H1 (cell line): ENCODE results near the gene RABL3. TPM values are rescaled to one million over a fixed set of nuclear protein-coding genes. Genes with fewer than 3 reads are reported as not detected.

Experiments
- CTCF ChIA-PET: fragments of 300-600 bp; sonication (Branson Sonifier 250); formaldehyde crosslinking; loops from one replicate; lab custom pipeline; 2021; ENCODE audit not compliant: partially characterized antibody; lab: Charles Lee
- POLR2A ChIA-PET: fragments of 300-600 bp; sonication (Branson Sonifier 250); formaldehyde crosslinking; loops from one replicate; lab custom pipeline; 2021; ENCODE audit warnings: inconsistent platforms; ENCODE audit not compliant: partially characterized antibody; lab: Charles Lee
- DNase-seq, 2 experiments: peaks; one replicate each; pipeline versions ENCODE4 v3.0.0 to v3.0.0-alpha.2; 2010 to 2022; ENCODE audit warnings: low spot score in 2 of 2, low read depth in 1 of 2, mixed read lengths in 1 of 2
- FAIRE-seq: peaks from 2 replicates; lab custom pipeline; 2011; peaks lifted over from hg19 to GRCh38; lab: Jason Lieb, UNC
- H2AFZ ChIP-seq: 2 replicates; pipeline ENCODE4 v1.8.1; 2012; ENCODE audit warnings: low read length, inconsistent platforms
- H2AK5ac ChIP-seq: 2 replicates; pipeline ENCODE4 v1.6.1; 2013; ENCODE audit warnings: low read depth, low read length
- H2BK120ac ChIP-seq: replicated peaks from 2 replicates; pipeline ENCODE3; 2013; ENCODE audit warnings: low read depth, low read length, inconsistent platforms
- H2BK12ac ChIP-seq: 2 replicates; pipeline ENCODE4 v1.6.1; 2013; ENCODE audit warnings: low read depth, low read length
- H2BK15ac ChIP-seq: 2 replicates; pipeline ENCODE4 v1.6.1; 2013; ENCODE audit warnings: low read length
- H2BK20ac ChIP-seq: 2 replicates; pipeline ENCODE4 v1.6.1; 2013; ENCODE audit warnings: low read length
- H2BK5ac ChIP-seq: 2 replicates; pipeline ENCODE4 v1.6.1; 2013; ENCODE audit warnings: low read depth, low read length
- H3K14ac ChIP-seq: 2 replicates; pipeline ENCODE4 v1.6.1; 2013; ENCODE audit warnings: inconsistent platforms; ENCODE audit not compliant: insufficient read length
- H3K18ac ChIP-seq: 2 replicates; pipeline ENCODE4 v1.6.1; 2013; ENCODE audit warnings: low read length; ENCODE audit errors: extremely low read depth
- H3K23ac ChIP-seq: 2 replicates; pipeline ENCODE4 v1.6.1; 2013; ENCODE audit warnings: inconsistent platforms; ENCODE audit not compliant: insufficient read length
- H3K23me2 ChIP-seq: 2 replicates; pipeline ENCODE4 v1.6.1; 2013; ENCODE audit warnings: low read depth, low read length
- H3K27ac ChIP-seq: 2 replicates; pipeline ENCODE4 v1.6.1; 2011; ENCODE audit warnings: low read depth, low read length, inconsistent platforms
- H3K27me3 ChIP-seq, 4 experiments: replicated peaks in 1 of 4; 1 replicate in 1 of 4; 2 replicates in 3 of 4; pipeline versions ENCODE4 v1.6.1 to v1.8.1; 2011 to 2013; ENCODE audit warnings: low read length in 3 of 4, mild to moderate bottlenecking in 3 of 4, inconsistent platforms in 2 of 4, mixed read lengths in 2 of 4, moderate library complexity in 1 of 4; ENCODE audit not compliant: control insufficient read depth in 3 of 4, insufficient read depth in 3 of 4; ENCODE audit errors: extremely low read depth in 1 of 4
- H3K36me3 ChIP-seq, 4 experiments: 2 replicates each; pipeline versions ENCODE4 v1.6.1 to v1.8.1; 2011 to 2013; ENCODE audit warnings: mild to moderate bottlenecking in 4 of 4, low read length in 3 of 4, moderate library complexity in 2 of 4, control low read depth in 1 of 4, inconsistent platforms in 1 of 4; ENCODE audit not compliant: insufficient read depth in 4 of 4, control insufficient read depth in 2 of 4
- H3K4ac ChIP-seq: replicated peaks from 2 replicates; pipeline ENCODE3; 2013; ENCODE audit warnings: low read length, low read depth, mixed read lengths, inconsistent platforms; ENCODE audit not compliant: insufficient read length
- H3K4me1 ChIP-seq, 4 experiments: replicated peaks in 1 of 4; 1 replicate in 1 of 4; 2 replicates in 3 of 4; pipeline versions ENCODE4 v1.6.1 to v1.8.1; 2011 to 2013; ENCODE audit warnings: low read length in 3 of 4, inconsistent platforms in 2 of 4, mixed read lengths in 1 of 4; ENCODE audit not compliant: insufficient read depth in 4 of 4, control insufficient read depth in 3 of 4
- H3K4me2 ChIP-seq, 2 experiments: 2 replicates each; pipeline versions ENCODE4 v1.6.1 to v1.8.1; 2011 to 2013; ENCODE audit warnings: low read depth in 2 of 2, low read length in 2 of 2, control low read depth in 1 of 2, inconsistent platforms in 1 of 2, mild to moderate bottlenecking in 1 of 2; ENCODE audit not compliant: insufficient read depth in 1 of 2
- H3K4me3 ChIP-seq, 4 experiments: fragments of 200-600, 300-600 bp in 1 of 4; sonication (generic), shearing (Covaris generic), sonication (Bioruptor Twin) in 1 of 4; 2 replicates each; pipeline versions ENCODE4 v1.5.1 to v1.8.1; 2011 to 2016; ENCODE audit warnings: low read length in 4 of 4, low read depth in 3 of 4, control low read depth in 2 of 4, inconsistent platforms in 2 of 4, mild to moderate bottlenecking in 2 of 4, mixed read lengths in 1 of 4, moderate library complexity in 1 of 4; ENCODE audit not compliant: insufficient read depth in 2 of 4; ENCODE audit errors: extremely low read depth in 1 of 4
- H3K56ac ChIP-seq: replicated peaks from 2 replicates; pipeline ENCODE3; 2013; ENCODE audit warnings: low read depth, mild to moderate bottlenecking, mixed read lengths, low read length, inconsistent platforms; ENCODE audit not compliant: insufficient read length
- H3K79me1 ChIP-seq: 2 replicates; pipeline ENCODE4 v1.6.1; 2013; ENCODE audit warnings: low read depth, low read length, control low read depth
- H3K79me2 ChIP-seq, 2 experiments: 2 replicates each; pipeline versions ENCODE4 v1.6.1 to v1.8.1; 2012 to 2013; ENCODE audit warnings: low read length in 2 of 2, mild to moderate bottlenecking in 2 of 2, inconsistent platforms in 1 of 2; ENCODE audit not compliant: insufficient read depth in 2 of 2, control insufficient read depth in 1 of 2
- H3K9ac ChIP-seq, 4 experiments: replicated peaks in 1 of 4; 1 replicate in 1 of 4; 2 replicates in 3 of 4; pipeline versions ENCODE4 v1.6.1 to v1.8.1; 2011 to 2013; ENCODE audit warnings: low read depth in 3 of 4, low read length in 3 of 4, control low read depth in 2 of 4, mild to moderate bottlenecking in 2 of 4, moderate library complexity in 2 of 4, inconsistent platforms in 1 of 4; ENCODE audit errors: extremely low read depth in 1 of 4
- H3K9me3 ChIP-seq, 2 experiments: 2 replicates each; pipeline versions ENCODE4 v1.6.1 to v1.8.1; 2012 to 2013; ENCODE audit warnings: mild to moderate bottlenecking in 2 of 2, moderate library complexity in 2 of 2, control low read depth in 1 of 2, inconsistent platforms in 1 of 2, low read depth in 1 of 2, low read length in 1 of 2, mixed read lengths in 1 of 2; ENCODE audit not compliant: insufficient read depth in 2 of 2
- H4K20me1 ChIP-seq, 2 experiments: replicated peaks in 1 of 2; 2 replicates each; pipeline versions ENCODE3 to v1.8.1; 2011 to 2013; ENCODE audit warnings: inconsistent platforms in 2 of 2, low read length in 2 of 2, mild to moderate bottlenecking in 1 of 2; ENCODE audit not compliant: insufficient read depth in 2 of 2, control insufficient read depth in 1 of 2
- H4K5ac ChIP-seq: 2 replicates; pipeline ENCODE4 v1.6.1; 2013; ENCODE audit warnings: low read length, low read depth, mixed read lengths, inconsistent platforms; ENCODE audit not compliant: insufficient read length
- H4K8ac ChIP-seq: 2 replicates; pipeline ENCODE4 v1.8.0; 2013; ENCODE audit warnings: mild to moderate bottlenecking, moderate library complexity, low read length, inconsistent platforms; ENCODE audit not compliant: insufficient read depth; ENCODE audit errors: extremely low read depth
- H4K91ac ChIP-seq: replicated peaks from 2 replicates; pipeline ENCODE3; 2013; ENCODE audit warnings: low read length, mixed read lengths, inconsistent platforms; ENCODE audit not compliant: insufficient read length
- CEBPB ChIP-seq: IDR thresholded peaks from 2 replicates; pipeline ENCODE4 v1.6.1; 2012; ENCODE audit warnings: low read depth, low read length
- WGBS, 2 experiments: shearing (Covaris generic) in 1 of 2; methylation state at CpG; one replicate each; pipeline versions ENCODE4 v1.1.6 to v1.1.7; 2013 to 2015; ENCODE audit warnings: low lambda C conversion rate in 2 of 2, mixed read lengths in 2 of 2, inconsistent platforms in 1 of 2, low coverage in 1 of 2, missing lambda C conversion rate in 1 of 2; ENCODE audit not compliant: insufficient replicate concordance in 2 of 2, insufficient coverage in 1 of 2, insufficient read length in 1 of 2; ENCODE audit errors: extremely low coverage in 1 of 2, missing lambda C conversion rate in 1 of 2; 5-methylcytosine and 5-hydroxymethylcytosine counted together
- polyA plus RNA-seq, 7 experiments: library from polyadenylated mRNA; depleted of rRNA in 3 of 7; stranded (reverse) in 5 of 7; unstranded in 2 of 7; fragments of >200 nt in 5 of 7; fragments of 200-250 nt in 2 of 7; gene quantifications; 1 replicate in 5 of 7; 2 replicates in 1 of 7; 4 replicates in 1 of 7; pipeline versions ENCODE4 v1.2.1 to v1.2.3, GENCODE V29; 2011 to 2013; ENCODE audit warnings: missing spikeins in 2 of 7, mixed read lengths in 2 of 7
- total RNA-seq: library from RNA; stranded (reverse); fragmentation: NEBNext Ultra II Directional; extraction: Animal tissue kit (Norgen Biotek cat#: 25700); gene quantifications from 2 replicates; pipeline ENCODE4 v1.2.1, GENCODE V29; 2021

RABL3 gene
- total and polyA plus RNA-seq, 2 of the 8 experiments (the other 6 are each of a cell fraction or from before 2014, with no cell fraction given) = 4.4 to 19.2 TPM

- FAIRE-seq = no peak
- 97% methylated on average over 2 of the region's 2 CpGs; no CpG with 5 or more reads in 1 of the 2 experiments for WGBS, 2 experiments
Measured at GRCh38 chr3:120769436-120769835, 27.1 kb upstream of the RABL3 start.

More at GRCh38 chr3:120769436-120769835, 27.1 kb upstream of the RABL3 start:
- Histone ChIP-seq H3K14ac (no peak overlapping the region), H2AFZ (no peak overlapping the region), H3K18ac (no peak overlapping the region), H4K5ac (no peak overlapping the region), H2BK5ac (no peak overlapping the region), H4K20me1 (peaks cover 0 to 6% of the 10 kb centered on the region in 2 experiments), H4K91ac (no peak overlapping the region), H3K4me2 (no peak overlapping the region), H2BK12ac (no peak overlapping the region), H3K23me2 (no peaks in the 10 kb centered on the region), H3K56ac (no peak overlapping the region), H3K36me3 (peaks cover 0 to 10% (median 4%) of the 10 kb centered on the region in 4 experiments; a peak in 3 of 8 replicates)
- no peak for DNase-seq
- TF ChIP-seq CEBPB = no peak
- TF ChIP-seq, all 59 proteins: peak for 0
- Histone ChIP-seq H3K79me2 (peaks cover 0 to 80% of the 10 kb centered on the region in 2 experiments; a peak in 2 of 4 replicates), H3K23ac (no peak overlapping the region), H4K8ac (no peak overlapping the region), H3K79me1 (peaks cover 2% of the 10 kb centered on the region; the same call in 1 of the 2 replicates), H2BK20ac (no peak overlapping the region), H3K27ac (no peak overlapping the region), H3K9me3 (no peaks in the 10 kb centered on the region), H3K9ac (no peak overlapping the region), H3K4ac (no peak overlapping the region), H2AK5ac (no peak overlapping the region), H3K4me1 (peaks cover 0 to 9% (median 0%) of the 10 kb centered on the region in 4 experiments; a peak in 4 of 7 replicates), H3K4me3 (no peak overlapping the region), H2BK15ac (no peak overlapping the region), H3K27me3 (no peaks in the 10 kb centered on the region), H2BK120ac (no peak overlapping the region)
- CTCF ChIA-PET = interaction anchor here (0.6 to 1.4 kb wide), 4 partner anchors 24 to 156 kb away, joined by 3 to 6 read pairs (median 4); no protein-coding TSS in a partner anchor
- POLR2A ChIA-PET = no interaction called here
